IPS-18c (cell line): ENCODE data around the gene ROCK1.
"Not testable (repeated sequence)": the region's sequence is repeated elsewhere in the genome, so short reads cannot be mapped to it uniquely, and the experiment has no call there.

Source experiments
- H3K4me3 ChIP-seq: 2 replicates; pipeline ENCODE4 v1.7.0; 2013; ENCODE audit warnings: low read depth, mild to moderate bottlenecking, low read length, moderate library complexity; ENCODE audit not compliant: insufficient read depth
- H3K9me3 ChIP-seq: one replicate; pipeline ENCODE4 v1.6.1; 2013; ENCODE audit warnings: mild to moderate bottlenecking, low read length, moderate library complexity; ENCODE audit not compliant: control insufficient read depth, insufficient read depth

The ROCK1 gene

GRCh38 chr18:21111346-21112139 is at the start of gene ROCK1:
Gene ROCK1, minus strand, starts transcription at chr18:21111813. Its CDS starts 903 bp downstream, at chr18:21110910.
- peak within 1 kb of the TSS; percentile 98 for H3K4me3 ChIP-seq
- no peaks in the 10 kb centered on the region for H3K9me3 ChIP-seq

GRCh38 chr18:21155443-21155842 is 43.8 kb upstream of the ROCK1 start:
- H3K9me3 ChIP-seq, result peaks cover 3% of the 10 kb centered on the region
- H3K4me3 ChIP-seq, result no peak overlapping the region

DNA sequence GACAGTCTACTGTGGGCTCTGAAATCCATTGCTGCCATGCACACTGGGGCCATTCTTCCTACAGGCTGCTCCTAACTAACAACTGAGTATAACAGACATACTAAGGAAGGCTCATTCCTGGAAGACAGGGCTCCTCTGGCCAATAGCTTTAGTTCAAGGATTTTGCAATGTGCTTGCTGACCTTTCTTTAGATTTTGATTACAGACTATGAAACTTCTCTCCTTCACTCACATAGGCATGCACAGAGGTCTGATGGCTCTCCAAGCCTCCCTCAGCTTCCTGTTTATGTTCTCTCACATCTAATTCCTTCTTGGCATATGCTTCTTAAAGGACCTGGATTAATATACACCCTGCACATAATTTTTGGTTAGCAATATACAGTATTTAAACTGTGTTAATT is 34.4 kb upstream of the ROCK1 start:
- no peak overlapping the region for H3K4me3 ChIP-seq
- no peaks in the 10 kb centered on the region for H3K9me3 ChIP-seq

DNA sequence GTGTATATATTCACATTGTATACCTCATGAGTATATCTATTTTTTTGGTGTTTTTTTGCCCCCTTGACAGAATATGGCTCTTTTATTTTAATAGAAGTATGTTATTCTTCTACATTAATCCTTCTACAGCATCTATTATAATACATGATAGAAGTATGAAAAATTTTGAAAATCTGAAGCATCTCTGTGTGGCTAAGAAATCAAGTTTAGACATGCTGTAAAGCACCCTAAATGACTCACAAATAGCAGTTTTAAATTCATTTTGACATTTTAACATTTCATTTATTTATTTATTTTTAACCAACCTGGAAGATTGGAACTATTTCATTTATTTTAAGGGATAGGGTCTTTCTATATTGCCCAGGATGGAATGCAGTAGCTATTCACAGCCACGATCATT is 33.8 kb upstream of the ROCK1 start:
- no peaks in the 10 kb centered on the region for H3K9me3 ChIP-seq
- H3K4me3 ChIP-seq, result no peak overlapping the region

- H3K9me3 ChIP-seq, result no peaks in the 10 kb centered on the region
- H3K4me3 ChIP-seq, result no peak overlapping the region
Measured at GRCh38 chr18:21141668-21142422, 30.2 kb upstream of the ROCK1 start.

DNA sequence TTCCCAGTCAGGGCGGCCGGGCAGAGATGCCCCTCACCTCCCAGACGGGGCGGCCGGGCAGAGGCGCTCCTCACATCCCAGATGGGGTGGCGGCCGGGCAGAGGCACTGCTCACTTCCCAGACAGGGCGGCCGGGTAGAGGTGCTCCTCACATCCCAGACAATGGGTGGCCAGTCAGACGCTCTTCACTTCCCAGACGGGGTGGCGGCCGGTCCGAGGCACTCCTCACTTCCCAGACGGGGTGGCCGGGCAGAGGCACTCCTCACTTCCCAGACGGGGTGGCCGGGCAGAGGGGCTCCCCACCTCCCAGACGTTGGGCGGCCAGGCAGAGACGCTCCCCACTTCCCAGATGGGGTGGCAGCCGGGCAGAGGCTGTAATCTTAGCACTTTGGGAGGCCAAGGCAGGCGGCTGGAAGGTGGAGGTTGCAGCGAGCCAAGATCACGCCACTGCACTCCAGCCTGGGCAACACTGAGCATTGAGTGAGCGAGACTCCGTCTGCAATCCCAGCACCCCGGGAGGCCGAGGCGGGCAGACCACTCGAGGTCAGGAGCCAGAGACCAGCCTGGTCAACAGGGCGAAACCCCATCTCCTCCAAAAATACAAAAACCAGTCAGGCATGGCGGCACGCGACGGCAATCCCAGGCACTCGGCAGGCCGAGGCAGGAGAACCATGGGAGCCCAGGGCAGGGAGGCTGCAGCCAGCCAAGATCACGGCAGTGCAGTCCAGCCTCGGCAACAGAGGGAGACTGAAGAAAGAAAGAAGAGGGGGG is 26.3 kb upstream of the ROCK1 start:
- H3K9me3 ChIP-seq, H3K4me3 ChIP-seq: not testable (repeated sequence)

DNA sequence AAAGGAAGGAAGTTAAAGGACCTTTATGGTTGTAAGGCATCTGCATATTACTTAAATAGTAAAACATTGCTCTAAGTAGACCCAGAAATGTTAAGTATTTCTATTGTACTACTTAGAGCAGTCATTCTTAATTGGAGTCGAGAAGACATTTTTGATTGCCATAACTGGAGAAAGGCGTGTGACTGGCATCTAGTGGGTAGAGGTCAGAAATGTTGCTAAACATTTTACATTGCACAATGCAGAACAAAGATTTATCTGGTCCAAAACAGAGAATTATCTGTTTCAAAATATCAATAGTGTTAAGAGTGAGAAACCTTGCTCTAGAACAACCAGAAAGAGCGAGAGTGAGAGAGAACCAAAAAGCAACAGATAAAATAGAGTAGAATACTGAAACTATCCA is 23.3 kb upstream of the ROCK1 start:
- H3K9me3 ChIP-seq, result peaks cover 2% of the 10 kb centered on the region
- no peak overlapping the region for H3K4me3 ChIP-seq

DNA sequence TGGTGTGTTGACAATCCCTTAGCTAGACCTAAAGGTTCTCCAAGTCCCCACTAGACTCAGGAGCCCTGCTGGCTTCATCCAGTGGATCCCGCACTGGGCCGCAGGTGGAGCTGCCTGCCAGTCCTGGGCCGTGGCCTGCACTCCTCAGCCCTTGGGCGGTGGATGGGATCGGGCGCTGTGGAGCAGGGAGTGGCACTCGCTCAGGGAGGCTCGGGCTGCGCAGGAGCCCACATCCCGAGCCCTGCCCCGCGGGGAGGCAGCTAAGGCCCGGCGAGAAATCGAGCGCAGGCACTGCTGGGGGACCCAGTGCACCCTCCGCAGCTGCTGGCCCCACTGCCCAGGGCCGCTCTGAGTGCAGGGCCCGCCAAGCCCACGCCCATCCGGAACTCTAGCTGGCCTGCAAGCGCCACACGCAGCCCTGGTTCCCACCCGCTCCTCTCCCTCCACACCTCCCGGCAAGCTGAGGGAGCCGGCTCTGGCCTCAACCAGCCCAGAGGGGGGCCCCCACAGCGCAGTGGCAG is 20.8 kb upstream of the ROCK1 start:
- Histone ChIP-seq H3K9me3 (peaks cover 2% of the 10 kb centered on the region), H3K4me3 (no peak overlapping the region)

- Histone ChIP-seq H3K9me3 (peaks cover 2% of the 10 kb centered on the region), H3K4me3 (no peak overlapping the region)
Measured at GRCh38 chr18:21131698-21132227, 20.1 kb upstream of the ROCK1 start.

DNA sequence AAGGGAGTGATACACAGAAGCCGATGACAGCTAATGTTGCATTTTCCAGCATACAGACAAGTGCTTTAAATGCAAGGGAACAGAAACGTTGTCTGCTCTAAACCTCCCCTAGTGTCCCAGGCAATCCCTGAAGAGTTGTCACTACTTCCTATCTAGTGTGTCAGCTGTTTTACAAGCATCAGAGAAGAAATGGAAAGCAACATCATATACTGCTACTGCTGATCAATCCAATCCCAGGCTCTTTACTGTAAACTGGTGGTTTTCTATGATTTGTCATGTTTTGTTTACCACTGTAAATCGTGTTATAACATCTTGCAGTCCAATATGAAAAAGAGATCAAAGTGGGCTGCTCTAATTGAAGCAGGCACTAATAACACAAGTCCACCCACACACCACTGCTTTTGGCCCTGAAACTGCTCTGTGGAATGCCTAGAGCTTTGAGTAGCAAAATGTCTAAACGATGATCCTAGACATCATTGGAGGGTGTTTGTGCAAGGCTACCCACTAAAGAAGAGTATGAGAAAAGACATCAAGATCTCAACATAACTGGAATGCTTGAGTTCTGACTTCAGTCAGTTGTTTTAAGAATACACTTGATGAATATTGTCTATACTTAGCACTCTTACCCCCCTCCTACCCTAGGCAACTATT is 18.1 kb upstream of the ROCK1 start:
- peaks cover 2% of the 10 kb centered on the region for H3K9me3 ChIP-seq
- no peak overlapping the region for H3K4me3 ChIP-seq

DNA sequence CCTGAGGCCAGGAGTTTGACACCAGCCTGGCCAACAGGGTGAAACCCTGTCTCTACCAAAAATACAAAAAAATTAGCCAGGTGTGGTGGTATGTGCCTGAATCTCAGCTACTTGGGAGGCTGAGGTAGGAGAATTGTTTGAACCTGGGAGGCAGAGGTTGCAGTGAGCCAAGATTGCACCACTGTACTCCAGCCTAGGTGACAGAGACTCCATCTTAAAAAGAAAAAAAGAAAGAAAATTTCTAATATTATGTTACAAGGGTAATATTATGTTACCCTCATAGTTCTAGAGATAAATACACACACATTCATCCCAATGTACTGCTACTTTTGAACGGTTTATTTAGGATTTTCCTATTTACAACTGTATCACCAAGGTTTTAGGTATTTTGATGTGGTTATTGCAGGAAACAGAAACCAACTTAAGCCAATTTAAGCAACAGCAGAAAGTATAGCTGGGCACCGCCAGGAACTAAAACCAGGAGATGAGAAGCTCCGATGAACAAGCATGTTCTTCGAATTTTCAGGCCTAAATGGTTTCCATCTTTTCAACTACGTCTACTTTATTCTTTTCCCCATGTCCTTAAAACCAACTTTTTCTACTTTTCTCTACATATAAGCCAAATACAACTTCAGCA is 11.8 kb upstream of the ROCK1 start:
- H3K4me3 ChIP-seq, result no peak overlapping the region
- no peaks in the 10 kb centered on the region for H3K9me3 ChIP-seq

GRCh38 chr18:21118806-21119205 is 7.2 kb upstream of the ROCK1 start:
- H3K9me3 ChIP-seq, result no peaks in the 10 kb centered on the region
- no peak overlapping the region for H3K4me3 ChIP-seq

DNA sequence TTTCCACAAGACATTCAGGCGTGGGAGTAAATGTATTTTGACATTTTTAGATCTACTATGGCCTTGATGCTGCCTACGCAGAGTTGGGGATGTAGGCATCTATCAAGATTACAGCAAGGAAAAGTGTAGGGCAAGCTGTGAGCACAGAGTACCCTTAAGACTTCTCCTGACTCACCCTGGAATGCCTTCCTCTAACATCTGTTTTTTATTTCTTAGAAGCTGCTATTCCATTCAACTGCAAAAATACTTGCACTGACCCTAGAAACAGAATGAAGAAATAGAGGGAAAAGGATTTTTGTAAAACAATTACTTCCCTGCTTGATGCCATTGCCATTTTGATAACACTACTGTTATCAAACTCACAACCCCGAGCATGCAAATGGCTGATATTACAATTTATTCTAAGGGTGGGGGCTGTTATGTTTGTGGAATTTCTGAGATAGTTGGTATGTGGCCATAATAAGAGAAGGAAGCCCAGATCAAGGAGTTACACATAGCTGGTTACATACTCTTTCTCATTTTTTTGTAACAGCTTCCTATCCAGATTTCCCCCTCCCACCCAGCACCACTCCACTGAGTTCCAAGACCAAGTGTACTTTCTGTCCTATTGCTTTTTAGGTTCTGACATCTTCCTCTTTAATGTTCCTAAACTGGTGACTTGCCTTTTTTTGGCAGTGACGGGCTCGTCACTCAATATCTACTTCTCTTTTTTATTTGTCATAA is 6.0 kb upstream of the ROCK1 start:
- Histone ChIP-seq H3K9me3 (no peaks in the 10 kb centered on the region), H3K4me3 (no peak overlapping the region)

DNA sequence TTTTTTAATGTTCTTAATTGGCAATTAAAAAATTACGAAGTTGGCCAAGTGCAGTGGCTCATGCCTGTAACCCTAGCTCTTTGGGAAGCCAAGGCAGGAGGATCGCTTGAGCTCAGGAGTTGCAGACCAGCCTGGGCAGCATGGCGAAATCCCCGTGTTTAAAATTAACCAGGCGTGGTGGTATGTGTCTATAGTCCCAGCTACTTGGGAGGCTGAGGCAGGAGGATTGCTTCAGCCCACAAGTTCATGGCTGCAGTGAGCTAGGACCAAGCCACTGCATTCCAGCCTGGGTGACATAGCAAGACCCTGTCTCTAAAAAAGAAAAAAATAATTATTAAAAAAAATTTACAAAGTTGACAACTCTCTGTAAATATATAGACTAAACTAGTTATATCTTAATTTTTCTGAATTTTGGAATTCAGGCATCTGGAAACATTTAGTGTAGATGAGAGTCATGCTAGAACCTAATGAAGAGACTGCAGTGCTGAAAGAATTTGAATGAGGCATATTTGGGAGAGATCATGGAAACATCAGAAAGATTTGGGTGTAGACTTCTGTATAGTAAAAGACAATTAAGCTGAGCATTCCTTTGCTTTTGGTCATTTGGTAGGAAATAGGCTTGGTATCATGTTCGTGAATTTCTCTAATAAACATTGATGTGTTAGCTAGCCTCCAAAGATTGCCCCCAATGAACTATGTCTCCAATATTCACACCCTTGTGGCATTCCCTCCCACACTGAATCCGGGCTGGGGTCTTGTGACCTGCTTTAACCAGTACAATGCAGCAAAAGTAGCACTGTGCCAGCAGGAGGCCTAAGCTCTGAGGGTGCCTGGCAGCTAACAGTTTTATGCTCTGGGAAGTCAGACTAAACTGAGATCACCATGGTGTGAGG is 4.2 kb upstream of the ROCK1 start:
- Histone ChIP-seq H3K4me3 (no peak overlapping the region), H3K9me3 (no peaks in the 10 kb centered on the region)

GRCh38 chr18:21112543-21113105 is 1.0 kb upstream of the ROCK1 start:
- Histone ChIP-seq H3K9me3 (no peaks in the 10 kb centered on the region), H3K4me3 (peak overlapping the region; percentile 72; the same call in 1 of the 2 replicates)
